Body of pancreas (tissue), 4 donors: ENCODE measurements around the gene TEX54.

Source experiments
- POLR2A ChIP-seq, 3 donors: fragments of 450-650 bp; IDR thresholded peaks; one replicate each; pipeline ENCODE4 v1.6.1; 2016; ENCODE audit warnings: antibody characterized with exemption in 3 of 3, mild to moderate bottlenecking in 2 of 3
- TF ChIP-seq, protein P1 (sequence below), 7 experiments: fragments of 450-650 bp in 4 of 7; fragments of 200-600 bp in 3 of 7; sonication (generic) in 3 of 7; IDR thresholded peaks; one replicate each; pipeline ENCODE4 v1.5.1; 2016 to 2019; ENCODE audit warnings: antibody characterized with exemption in 7 of 7

DNA sequence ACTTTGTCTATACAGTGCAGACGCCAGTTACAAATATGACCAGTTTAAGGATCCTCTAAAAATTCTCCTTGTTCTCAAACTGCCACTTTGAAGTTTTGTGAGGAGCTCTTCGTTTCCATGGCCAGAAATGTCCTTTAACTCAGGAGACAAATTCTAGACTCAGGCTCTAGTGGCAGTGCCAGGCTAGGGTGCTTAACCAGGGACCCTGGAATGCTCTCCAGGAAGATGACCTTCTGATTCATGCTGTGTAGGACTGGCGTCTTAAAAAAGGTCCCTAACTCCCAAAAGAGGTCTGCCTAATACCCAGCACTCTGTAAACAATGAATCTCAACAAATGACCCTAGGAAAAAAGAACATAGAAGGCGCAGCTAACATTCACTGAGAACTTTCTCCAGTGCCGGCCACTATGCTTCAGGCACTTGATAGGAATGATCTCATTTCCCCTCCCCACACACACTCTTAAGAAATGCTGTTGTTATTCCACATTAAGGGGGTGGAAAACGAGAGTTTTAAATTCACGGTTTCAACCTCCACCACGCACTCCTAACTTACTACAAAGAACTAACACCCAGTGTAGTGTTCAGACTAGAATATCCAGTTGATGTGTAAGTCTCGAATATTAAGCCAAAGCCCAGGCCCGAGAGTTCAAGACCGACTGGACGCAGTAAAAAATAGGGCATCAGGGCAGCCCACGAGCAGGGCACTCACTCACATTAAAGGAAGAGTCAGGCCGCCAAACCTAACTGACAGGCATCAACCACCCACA is 28.1 kb downstream of the TEX54 start:
- no peak for TF ChIP-seq POLR2A (IDR thresholded peaks at IDR 0.05)
- TF ChIP-seq, protein P1, sequence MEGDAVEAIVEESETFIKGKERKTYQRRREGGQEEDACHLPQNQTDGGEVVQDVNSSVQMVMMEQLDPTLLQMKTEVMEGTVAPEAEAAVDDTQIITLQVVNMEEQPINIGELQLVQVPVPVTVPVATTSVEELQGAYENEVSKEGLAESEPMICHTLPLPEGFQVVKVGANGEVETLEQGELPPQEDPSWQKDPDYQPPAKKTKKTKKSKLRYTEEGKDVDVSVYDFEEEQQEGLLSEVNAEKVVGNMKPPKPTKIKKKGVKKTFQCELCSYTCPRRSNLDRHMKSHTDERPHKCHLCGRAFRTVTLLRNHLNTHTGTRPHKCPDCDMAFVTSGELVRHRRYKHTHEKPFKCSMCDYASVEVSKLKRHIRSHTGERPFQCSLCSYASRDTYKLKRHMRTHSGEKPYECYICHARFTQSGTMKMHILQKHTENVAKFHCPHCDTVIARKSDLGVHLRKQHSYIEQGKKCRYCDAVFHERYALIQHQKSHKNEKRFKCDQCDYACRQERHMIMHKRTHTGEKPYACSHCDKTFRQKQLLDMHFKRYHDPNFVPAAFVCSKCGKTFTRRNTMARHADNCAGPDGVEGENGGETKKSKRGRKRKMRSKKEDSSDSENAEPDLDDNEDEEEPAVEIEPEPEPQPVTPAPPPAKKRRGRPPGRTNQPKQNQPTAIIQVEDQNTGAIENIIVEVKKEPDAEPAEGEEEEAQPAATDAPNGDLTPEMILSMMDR (IDR thresholded peaks at IDR 0.05), result no peak
